ENCODE results near the gene HCN2.

DNA sequence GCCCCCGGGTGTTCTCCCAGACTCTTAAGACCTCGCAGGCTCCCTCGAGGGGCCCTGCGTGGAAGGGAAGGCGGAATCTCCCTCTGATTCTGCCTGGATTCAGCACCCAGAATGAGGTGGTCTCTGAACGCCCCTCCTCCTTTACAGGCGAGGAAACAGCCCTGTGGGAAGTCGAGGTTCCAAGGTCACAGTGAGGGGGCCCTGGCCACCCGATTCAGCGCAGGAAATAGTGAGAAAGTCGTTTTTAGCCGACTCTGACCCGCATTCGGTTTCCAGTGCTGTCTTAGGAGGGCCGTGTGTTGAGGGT, 16.2 kb upstream of the HCN2 start:
- TF ChIP-seq, protein P1, sequence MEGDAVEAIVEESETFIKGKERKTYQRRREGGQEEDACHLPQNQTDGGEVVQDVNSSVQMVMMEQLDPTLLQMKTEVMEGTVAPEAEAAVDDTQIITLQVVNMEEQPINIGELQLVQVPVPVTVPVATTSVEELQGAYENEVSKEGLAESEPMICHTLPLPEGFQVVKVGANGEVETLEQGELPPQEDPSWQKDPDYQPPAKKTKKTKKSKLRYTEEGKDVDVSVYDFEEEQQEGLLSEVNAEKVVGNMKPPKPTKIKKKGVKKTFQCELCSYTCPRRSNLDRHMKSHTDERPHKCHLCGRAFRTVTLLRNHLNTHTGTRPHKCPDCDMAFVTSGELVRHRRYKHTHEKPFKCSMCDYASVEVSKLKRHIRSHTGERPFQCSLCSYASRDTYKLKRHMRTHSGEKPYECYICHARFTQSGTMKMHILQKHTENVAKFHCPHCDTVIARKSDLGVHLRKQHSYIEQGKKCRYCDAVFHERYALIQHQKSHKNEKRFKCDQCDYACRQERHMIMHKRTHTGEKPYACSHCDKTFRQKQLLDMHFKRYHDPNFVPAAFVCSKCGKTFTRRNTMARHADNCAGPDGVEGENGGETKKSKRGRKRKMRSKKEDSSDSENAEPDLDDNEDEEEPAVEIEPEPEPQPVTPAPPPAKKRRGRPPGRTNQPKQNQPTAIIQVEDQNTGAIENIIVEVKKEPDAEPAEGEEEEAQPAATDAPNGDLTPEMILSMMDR (IDR thresholded peaks at IDR 0.05): no peak
- TF ChIP-seq POLR2A (IDR thresholded peaks at IDR 0.05): no peak

Data from breast epithelium (tissue), 3 donors.